SHP77 (cell line): Measurements from ENCODE around the gene LAPTM5.

ENCODE experiments used
- DNase-seq, 2 experiments: peaks; one replicate each; lab custom pipeline; 2025; lab: John Stamatoyannopoulos, UW

The LAPTM5 gene

DNA sequence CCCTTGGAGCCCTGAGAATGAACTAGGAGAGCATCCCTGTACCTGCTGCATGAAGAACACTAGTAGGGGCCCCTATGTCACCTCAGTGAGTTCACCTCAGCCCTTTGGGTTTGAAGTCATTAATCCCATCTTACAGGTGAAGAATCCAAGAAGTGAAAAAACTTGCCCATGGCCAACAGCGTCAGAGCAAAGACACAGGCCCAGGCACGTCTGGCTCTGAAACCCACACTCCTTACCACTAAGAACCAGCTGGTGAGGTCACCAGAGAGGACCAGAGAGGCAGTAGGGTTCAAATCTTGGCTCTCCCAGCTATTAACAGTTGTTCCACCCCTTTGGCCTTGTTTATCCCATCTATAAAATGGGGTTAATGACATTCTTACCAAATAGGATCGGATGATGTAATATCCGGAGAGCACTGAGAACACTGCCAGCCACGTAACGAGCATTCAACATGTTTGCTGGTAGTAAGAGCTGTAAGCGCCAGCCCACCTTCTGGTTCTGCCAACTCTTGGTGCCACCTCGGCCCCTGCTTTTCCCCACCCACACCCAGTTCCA is 43.0 kb downstream of the LAPTM5 start:
- DNase-seq = no peak

DNA sequence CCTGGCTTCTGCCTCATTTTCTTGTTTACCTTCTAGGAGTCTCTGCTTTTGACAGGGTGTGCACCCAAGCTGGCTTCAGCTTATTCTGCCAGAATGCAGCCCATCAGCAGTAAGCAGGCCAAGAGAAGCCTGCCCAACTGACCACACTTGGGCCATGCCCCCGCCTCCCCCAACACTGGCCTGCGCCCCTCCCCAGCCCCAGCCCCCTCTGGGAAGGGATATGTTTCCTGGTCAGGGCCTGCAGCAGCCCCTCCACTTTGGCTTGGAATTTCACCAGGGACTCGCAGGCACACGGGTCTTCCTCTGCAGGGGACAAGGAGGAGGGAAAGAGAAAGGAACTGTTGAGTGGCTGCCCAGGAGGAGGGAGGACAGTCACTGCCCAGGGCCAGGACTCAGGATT is 43.5 kb downstream of the LAPTM5 start:
- DNase-seq = no peak

DNA sequence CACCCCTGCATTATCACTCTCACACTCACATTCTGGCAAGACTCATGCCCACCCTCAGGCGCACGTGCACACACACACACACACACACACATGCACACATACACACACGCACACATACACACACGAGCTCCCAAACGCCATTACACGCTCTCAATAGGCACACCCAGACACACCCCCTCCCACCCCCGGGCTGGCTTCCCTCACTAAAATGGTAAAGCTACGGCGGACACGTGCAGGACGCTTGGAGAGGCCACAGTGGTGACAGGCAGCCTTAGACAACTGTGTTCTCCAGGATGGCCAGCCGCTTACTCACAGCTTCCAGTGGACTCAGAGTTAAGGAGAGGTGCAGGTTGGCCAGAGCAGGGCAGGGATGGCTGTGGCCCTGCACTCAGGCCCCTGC is 44.3 kb downstream of the LAPTM5 start:
- DNase-seq = no peak

DNA sequence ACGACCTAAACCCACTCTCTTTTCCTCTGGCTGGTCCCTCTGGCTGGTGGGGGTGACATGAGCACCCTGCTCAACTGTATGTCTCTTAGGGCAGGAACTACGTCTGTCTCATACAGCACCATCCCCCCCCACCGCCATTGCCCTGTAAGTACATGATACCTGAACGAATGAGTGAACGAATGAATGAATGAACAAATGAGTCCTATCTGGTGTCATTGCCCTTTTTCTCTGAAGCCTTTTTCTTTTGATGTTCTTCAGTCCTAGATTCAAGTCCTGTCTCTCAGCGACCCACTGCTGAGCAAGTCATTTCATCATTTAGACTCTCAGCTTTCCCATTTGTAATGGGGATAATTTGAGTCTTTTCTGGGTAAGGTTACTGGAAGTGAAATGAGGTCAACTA is 45.0 kb downstream of the LAPTM5 start:
- no peak for DNase-seq

DNA sequence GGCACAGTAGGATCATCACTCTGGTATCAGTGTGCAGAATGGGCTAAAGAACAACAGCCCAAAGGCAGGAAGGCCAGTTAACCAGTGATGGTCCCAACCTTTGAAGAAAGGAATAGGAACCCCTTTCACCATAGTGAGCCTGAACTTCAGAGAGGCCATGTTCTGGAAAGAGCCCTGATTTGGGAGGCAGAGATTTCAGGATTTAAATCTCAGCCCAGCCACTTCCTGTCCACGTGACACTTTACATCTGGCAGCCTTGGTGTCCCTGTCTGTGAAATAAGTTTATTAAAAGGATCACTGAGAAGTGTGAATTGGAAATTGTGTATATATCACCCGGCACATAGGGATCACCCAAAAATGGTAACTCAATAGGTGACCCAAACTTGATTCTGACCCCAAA is 47.2 kb downstream of the LAPTM5 start:
- no peak for DNase-seq

DNA sequence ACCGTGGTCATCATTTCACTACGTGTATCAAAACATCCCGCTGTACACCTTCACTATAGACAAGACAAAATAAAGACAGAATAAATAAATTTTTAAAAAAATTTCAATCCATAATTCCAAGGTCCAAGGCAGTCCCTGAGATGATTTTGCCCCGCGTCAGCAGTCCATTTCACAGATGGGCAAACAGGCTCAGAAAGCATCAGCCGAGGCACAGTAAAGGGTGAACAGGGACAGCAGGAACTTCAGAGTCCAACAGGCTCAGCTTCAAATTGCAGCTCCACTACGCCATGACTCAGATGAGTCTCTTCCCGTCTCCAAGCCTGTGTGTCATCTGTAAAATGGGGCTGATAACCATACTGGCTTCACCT is 49.2 kb downstream of the LAPTM5 start:
- no peak for DNase-seq

DNA sequence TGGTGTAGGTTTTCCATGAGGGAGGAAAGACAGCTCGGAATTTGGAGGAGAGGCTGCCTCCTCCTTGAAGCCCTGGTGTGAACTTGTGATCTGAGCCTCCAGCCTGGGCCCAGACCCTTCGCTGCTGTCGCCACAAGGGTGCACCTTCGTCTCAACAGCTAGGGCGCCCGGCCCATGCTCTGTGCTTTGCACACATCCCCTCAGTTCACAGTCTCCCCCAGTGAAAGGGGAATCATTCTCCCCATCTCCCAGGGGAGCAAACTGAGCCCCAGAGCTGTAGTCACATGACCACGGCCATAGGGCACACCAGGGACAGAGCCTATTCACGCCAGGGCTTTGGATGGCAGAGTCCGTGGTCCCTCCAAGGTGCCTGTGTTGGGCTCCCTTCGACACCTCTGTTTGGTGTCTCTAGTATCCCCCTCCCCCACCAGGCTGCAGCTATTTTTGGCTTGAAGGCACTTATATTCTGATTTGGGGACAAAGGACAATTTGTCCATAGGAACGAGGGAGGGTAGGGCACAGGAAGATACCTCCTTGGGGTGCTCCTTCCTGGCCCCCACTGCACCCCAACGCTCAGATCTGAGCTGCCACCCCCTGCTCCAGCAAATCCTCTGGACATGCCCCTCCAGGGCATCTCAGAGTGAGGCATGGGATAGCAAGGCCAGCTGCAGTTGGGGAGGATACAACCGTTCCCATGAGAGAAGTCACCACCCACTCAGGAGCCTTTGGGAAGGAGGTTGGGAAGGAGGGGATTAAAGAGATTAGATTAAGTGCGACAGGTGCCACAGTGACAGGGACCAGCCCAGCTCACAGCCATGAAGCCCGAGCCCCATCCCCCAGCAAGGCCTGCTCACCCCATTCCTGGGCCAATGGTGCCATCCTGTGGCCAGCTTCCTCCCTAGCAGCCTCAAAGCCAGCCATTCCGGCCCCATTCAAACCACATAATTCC is 49.9 kb downstream of the LAPTM5 start:
- peak; percentile 89 to 90 for DNase-seq

DNA sequence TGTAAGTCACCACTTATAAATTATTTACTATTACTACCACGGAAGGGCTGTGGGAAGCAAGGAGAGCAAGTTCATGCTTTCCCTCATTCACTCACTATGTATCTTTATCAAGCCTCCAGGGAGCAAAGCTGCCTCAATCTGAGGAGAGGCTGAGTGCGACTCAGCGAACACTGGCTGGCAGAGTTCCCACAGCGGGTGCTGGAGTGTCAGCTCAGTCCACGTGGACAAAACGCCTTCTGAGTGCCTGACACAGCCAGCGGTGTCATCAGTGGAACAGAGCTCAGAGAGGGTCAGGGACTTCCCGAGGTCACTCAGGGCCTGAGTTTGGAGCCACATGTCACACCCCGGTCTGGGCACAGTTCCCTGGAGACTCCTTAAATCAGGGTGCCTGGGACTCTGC is 51.0 kb downstream of the LAPTM5 start:
- DNase-seq = peak; percentile 43 to 67

DNA sequence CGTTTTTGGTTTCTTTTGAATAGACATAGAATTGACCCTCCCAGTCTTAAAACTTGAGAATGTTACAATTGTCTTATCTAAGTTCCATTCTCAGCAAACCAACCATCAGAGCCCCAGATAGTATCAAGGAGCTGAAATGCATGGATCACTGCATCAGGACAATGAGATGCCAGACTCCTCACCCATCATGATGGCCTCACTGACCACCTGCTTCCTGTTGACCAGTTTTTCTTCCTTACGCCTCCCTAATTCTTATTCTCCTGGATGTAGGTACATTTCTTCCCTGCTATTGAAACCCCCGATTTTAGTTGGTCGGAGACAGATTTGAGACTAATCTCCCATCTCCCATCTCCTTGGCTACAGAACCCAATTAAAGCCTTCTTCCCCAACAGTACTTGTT is 51.9 kb downstream of the LAPTM5 start:
- DNase-seq = peak in 1 of 2 experiments; percentile 41

DNA sequence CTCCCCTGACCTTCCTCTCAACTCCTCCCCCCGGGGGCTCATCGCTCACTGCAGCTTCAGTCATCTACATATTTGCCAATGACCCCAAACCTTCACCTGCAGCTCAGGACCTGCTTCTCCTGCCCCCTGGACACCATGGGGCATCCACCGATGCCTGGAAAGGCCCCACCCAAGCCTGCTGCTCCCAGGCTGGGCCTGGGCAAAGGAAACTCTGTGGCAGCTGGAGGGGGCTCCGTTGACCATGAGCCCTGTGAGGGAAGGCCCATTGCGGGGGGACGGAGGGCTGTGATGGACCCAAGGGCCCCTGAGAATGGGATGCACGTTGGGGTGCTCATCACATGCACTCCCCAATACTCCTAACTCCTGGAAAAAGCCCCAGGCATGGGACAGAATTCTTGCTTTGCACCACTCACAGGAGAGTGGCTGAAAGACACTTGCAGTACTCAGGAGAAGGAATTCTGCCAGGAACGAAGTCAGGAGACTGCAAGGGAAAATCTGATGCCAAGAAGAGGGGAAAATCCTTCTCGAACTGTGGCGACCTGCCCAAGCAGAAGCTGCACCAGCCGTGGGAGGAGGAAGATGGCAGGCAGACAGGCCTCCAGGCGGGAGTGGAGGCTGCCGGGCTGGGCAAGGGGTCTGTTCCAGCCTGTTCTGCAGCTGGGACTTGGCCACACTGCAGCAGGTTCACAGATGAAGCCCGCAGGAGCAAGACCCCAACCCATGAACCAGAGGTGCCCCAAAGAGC is 52.6 kb downstream of the LAPTM5 start:
- no peak for DNase-seq

DNA sequence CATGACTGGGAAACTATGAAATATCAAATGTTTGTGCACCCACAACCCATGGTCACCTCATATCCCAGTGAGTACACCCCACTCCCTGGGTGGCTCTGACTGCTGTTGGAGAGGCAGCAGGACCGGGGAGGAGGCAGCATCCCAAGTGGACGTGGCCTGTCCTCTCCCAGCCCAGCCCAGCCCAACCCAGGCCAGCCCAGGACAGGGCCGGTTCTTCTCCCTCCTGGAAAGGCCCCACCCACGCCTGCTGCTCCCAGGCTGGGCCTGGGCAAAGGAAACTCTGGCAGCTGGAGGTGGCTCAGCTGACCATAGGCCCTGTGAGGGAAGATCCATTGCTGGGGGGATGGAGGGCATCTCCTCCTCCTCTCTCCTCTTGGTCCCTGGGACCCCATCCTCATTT is 53.3 kb downstream of the LAPTM5 start:
- DNase-seq = no peak

DNA sequence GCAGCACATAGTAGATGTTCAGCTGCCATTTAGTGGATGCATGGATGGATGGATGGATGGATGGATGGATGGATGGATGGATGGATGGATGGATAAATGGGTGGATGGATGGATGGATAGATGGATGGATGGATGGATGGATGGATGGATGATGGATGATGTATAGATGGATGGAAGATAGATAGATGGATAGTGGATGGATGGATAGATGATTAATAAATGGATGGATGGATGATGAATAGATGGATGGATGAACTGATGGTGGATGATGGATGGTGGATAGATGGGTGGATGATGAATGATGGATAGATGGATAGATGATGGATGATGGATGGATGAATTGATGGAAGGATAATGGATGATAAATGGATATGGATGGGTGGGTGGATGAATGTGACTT is 54.8 kb downstream of the LAPTM5 start:
- DNase-seq = no peak

DNA sequence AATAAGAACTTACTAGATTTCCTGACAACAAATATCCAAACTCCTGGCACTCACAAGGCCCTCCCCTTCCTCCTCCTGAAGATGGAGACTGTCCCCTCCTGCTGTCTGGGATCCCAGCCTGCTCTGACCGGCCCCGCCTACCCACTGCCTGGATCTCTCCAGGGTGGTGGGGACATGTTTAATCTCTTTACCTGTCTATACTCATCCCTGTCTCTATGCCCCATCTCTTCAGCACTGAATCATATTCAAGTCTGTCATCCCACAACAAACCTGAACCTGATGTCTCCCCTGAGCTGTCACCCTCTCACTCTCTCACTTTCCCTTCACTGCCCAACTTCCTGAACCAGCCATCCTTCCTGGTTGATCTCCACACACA is 56.3 kb downstream of the LAPTM5 start:
- DNase-seq = no peak

DNA sequence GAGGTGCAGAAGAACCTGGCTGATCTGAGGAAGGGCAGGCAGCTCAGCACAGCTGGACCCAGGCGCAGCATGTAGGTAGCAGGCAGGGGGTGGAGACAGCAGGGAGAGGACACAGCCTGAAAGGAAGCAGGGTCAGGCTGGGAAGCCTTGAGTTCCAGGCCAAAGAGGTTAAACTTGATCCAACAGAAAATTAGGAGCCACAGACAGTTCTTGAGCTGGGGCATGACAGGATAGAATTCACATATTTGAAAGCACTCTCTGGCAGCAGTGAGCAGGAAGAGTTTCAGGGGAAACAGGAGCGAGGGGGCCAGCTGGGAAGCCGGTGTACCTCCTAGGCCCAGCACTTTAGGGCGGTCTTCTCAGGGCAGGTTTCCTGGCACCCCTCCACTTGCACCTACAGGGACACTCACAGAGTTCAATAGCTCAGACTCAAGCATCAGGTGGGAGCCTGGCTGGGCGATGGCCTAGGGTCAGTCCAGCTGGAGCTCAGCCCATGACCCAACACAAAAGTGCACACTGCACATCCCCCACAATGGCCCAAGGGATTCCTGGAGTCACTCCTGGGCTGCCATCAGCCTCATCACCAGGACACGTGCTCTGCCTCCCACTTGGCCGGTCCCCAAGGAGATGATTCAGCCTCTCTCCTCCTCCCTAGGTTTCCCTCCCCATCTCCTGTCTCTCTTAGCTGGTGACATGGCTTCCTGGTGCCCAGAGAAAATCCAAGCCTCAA is 56.9 kb downstream of the LAPTM5 start:
- no peak for DNase-seq

DNA sequence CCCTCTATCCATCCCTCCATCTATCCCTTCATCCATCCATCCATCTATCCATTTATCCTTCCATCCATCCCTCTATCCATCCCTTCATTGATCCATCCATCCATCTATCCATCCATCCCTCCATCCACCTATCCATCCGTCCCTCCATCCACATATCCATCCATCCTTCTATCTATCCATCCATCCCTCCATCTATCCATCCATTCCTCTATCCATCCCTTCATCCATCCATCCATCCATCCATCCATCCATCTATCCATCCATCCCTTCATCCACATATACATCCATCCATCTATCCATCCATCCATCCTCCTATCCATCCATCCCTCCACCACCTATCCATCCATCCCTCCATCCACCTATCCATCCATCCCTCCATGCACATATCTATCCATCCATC is 57.8 kb downstream of the LAPTM5 start:
- DNase-seq = no peak

DNA sequence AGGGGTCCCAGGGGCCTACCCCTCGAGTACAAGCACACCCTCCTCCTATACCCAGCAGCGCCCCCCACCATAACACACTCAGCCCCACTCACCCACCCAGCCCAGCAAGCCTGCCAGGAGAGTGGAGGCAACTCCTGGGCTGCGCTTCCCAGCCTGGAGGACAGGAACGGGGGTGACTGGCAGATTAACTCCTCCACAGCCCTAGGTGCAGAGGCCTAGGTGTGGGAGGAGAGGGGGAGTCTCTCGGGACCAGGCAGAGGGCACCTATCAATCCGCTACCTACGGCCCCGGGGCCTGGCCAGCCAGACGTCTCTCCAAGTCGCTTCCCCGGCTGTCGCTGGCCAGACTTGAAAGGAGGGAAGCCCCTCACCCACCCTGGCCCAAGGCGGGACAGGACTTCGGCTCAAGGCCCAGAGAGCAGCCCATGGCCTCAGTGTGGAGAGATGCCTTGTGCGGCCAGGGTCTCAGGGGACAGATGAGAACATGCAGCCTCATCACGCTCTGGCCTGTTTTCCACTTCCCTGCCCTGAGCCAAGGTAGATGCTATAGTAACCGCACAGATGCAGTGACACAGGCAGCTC is 59.1 kb downstream of the LAPTM5 start:
- DNase-seq = no peak

DNA sequence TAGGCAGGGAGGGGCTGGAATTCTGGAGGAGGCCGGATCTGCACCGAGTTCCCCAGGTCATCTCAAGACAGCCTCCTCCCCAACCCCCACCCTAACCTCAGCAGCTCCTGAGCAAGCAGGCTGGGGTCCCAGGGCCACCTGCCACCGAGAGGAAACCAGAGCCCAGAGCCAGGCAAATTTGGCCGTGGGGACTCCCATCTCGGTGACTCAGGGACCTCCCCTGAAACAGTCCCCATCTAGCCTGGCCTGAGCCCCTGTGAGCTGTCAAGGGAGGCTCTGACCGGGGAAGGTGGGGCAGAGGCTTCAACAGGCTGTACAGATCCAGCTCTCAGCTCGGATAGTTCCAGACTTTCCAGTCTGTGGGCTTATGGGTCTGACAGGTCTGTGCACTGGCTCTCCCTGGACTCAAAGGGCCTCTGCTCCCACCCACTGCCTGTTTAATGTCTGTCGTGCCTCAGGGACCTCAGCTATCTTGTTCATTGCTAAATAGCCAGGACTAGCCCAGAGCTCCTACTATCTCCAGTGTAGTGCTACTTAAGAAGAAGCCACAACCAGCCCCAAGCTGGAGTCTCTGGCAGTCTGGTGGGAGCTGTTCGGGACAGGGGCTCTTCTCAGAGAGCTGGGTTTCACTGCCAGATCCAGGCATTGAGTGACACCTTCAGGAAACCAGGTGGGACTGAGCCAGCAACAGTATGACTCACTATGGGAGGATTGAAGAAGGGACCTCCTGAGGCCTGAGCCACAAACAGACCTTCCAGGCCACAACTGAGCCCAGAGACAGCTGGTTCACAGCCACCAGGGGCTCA is 59.8 kb downstream of the LAPTM5 start:
- no peak for DNase-seq

DNA sequence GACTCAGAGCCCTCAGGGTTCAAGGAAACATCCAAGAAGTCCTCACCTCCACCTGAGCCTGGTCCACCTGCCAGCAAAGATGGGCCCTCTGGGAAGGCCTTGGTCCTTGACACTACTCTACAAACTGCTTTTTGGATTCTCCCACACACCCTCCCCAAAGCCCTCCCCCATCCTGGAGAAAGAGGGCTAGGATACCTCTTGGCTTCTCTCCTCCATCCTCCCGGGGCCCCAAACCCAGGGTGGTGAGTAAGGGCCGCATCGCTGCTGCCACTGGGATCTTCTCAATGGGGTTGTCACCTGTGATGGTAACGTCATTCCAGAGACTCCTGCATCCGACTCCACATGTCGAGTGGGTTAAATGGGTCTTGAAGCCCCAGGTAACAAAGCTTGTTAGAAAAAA is 60.7 kb downstream of the LAPTM5 start:
- DNase-seq = no peak

DNA sequence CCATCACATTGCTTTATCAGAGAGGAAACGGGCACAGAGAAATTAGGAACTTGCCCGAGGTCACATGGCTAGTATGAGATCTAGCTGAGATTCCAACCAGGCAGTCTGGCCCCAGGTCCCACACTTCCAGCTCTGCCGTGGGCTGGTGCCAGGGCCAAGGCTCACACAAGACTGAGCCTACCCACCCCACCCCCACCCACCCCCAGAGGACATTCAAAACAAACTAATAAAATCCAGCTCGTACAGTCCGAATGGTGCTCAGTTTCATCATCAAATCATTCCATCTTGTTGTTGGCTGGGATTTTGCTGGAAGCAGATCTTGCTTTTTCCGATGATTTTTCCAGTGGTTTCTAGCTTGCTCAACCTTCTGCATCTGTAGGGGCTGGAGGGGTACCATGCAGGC is 62.1 kb downstream of the LAPTM5 start:
- DNase-seq = no peak

DNA sequence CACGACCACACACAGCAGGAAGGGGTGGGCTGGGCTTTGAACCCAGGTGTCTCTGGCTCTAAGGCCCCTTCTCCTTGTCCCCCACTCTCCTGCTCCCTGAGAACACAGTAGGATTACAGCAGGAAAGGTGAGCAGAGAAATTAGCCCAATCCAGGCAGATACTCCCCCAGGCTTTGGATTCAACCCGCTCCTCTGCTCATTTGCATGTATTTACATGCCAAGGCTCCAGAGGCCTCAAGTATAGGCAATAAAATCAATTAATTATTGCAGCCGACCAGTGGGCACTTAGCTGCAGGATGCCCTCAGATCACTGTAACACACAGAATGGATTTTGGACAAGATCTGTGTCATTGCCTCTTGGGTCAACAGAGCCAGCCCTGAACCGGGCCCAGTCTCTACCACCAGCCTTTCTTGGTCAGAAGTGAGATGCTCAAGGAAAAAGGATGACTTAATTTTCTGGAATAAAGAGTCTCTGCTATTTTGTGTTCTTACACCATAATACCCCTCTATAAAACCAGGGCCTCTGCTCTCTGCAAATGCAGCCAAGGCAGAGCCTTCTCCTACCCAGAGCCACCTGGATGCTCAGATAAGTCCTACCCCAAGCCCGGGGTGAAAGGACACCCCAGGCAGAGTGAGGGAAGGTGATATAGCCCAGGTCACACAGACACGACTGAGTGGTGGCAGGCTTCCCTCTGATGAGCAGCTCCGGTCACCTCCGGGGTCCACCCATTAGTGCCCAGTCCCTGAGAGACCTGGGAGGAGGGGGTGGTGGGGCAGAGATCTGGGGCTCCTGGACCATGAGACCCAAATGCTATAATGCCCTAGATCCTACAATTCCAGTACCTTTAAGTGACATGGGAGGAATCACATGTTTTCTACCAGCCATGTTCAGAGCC is 63.0 kb downstream of the LAPTM5 start:
- DNase-seq = no peak
